HCT116 (cell line): ENCODE results near the gene SH3PXD2A. TPM values are rescaled to one million over a fixed set of nuclear protein-coding genes. Genes with fewer than 3 reads are reported as not detected.

ENCODE experiments used
- ATAC-seq: fragments of 200-7000 bp; cut with Tn5 transposase; 2 replicates; pipeline ENCODE4 v1.9.1; 2020; ENCODE audit warnings: mild to moderate bottlenecking, moderate library complexity
- BruUV-seq: library from RNA; stranded (reverse); fragments of 400-500 nt; replicated peaks from 2 replicates; lab custom pipeline; 2021; lab: Mats Ljungman, UMichigan
- CTCF ChIA-PET: fragments of 300-600 bp; sonication (Branson Sonifier 250); formaldehyde crosslinking; loops from one replicate; lab custom pipeline; 2021; ENCODE audit warnings: antibody characterized with exemption; lab: Charles Lee
- POLR2A ChIA-PET: fragments of 300-600, 350-600 bp; sonication (Branson Sonifier 250); formaldehyde crosslinking; loops from one replicate; lab custom pipeline; 2021; ENCODE audit warnings: antibody characterized with exemption; lab: Charles Lee
- RAD21 ChIA-PET, 2 experiments: fragments of 300-600 bp; sonication (Branson Sonifier 250); formaldehyde crosslinking; loops; one replicate each; lab custom pipeline; 2023; ENCODE audit warnings: low total read pairs in 2 of 2; ENCODE audit not compliant: uncharacterized antibody in 2 of 2, unreplicated experiment in 2 of 2, low non-redundant PET in 1 of 2; lab: Charles Lee
- DNase-seq: peaks from one replicate; pipeline ENCODE4 v3.0.0-alpha.2; 2010; ENCODE audit warnings: low read depth, low spot score
- H2AFZ ChIP-seq: fragments of 200-600 bp; shearing (Covaris generic), sonication (generic); 2 replicates; pipeline ENCODE4 v1.6.1; 2017; ENCODE audit warnings: low read depth, mixed run types, mixed read lengths, antibody characterized with exemption, low read length; ENCODE audit not compliant: poor library complexity, severe bottlenecking
- H3K27ac ChIP-seq: 2 replicates; pipeline ENCODE4 v1.5.1; 2012; ENCODE audit warnings: low read depth, low read length
- H3K27me3 ChIP-seq: fragments of 200-600 bp; sonication (generic); 2 replicates; pipeline ENCODE4 v1.6.1; 2016; ENCODE audit warnings: mixed run types, low read length, mixed read lengths; ENCODE audit not compliant: insufficient read depth
- H3K36me3 ChIP-seq, 2 experiments: fragments of 200-500 bp in 1 of 2; fragments of 200-600 bp in 1 of 2; sonication (Bioruptor generic) in 1 of 2; sonication (generic) in 1 of 2; 2 replicates each; pipeline versions ENCODE4 v1.5.1 to v1.6.1; 2014 to 2016; ENCODE audit warnings: low read length in 2 of 2, inconsistent platforms in 1 of 2, mixed read lengths in 1 of 2, mixed run types in 1 of 2; ENCODE audit not compliant: insufficient read depth in 2 of 2, control insufficient read depth in 1 of 2
- H3K4me1 ChIP-seq, 2 experiments: fragments of 200-600 bp in 1 of 2; sonication (generic) in 1 of 2; 2 replicates each; pipeline versions ENCODE4 v1.5.1 to v1.6.1; 2012 to 2017; ENCODE audit warnings: low read length in 2 of 2, inconsistent platforms in 1 of 2, mild to moderate bottlenecking in 1 of 2, mixed read lengths in 1 of 2, mixed run types in 1 of 2, moderate library complexity in 1 of 2; ENCODE audit not compliant: insufficient read depth in 2 of 2, control insufficient read depth in 1 of 2
- H3K4me2 ChIP-seq: fragments of 200-600 bp; sonication (generic); 2 replicates; pipeline ENCODE4 v1.6.1; 2017; ENCODE audit warnings: mixed run types, low read length, mixed read lengths
- H3K4me3 ChIP-seq, 2 experiments: fragments of 200-600 bp in 1 of 2; sonication (generic) in 1 of 2; replicated peaks in 1 of 2; 2 replicates each; pipeline ENCODE4 v1.5.1; 2011 to 2016; ENCODE audit warnings: low read length in 2 of 2, control low read depth in 1 of 2, low read depth in 1 of 2, mild to moderate bottlenecking in 1 of 2, mixed read lengths in 1 of 2, mixed run types in 1 of 2
- H3K79me2 ChIP-seq: fragments of 200-600 bp; sonication (generic); 2 replicates; pipeline ENCODE4 v1.6.1; 2017; ENCODE audit warnings: mild to moderate bottlenecking, mixed run types, low read length, moderate library complexity, mixed read lengths; ENCODE audit not compliant: insufficient read depth
- H3K9ac ChIP-seq: fragments of 200-600 bp; sonication (generic); 2 replicates; pipeline ENCODE4 v1.6.1; 2016; ENCODE audit warnings: low read length, mixed read lengths
- H3K9me2 ChIP-seq: fragments of 200-600 bp; sonication (generic), shearing (Covaris generic); 2 replicates; pipeline ENCODE4 v1.6.1; 2017; ENCODE audit warnings: mixed run types, mild to moderate bottlenecking, moderate library complexity; ENCODE audit not compliant: insufficient read depth
- H3K9me3 ChIP-seq, 2 experiments: fragments of 200-500 bp in 1 of 2; fragments of 200-600 bp in 1 of 2; sonication (Bioruptor generic) in 1 of 2; sonication (generic) in 1 of 2; 2 replicates each; pipeline ENCODE4 v1.6.1; 2014 to 2017; ENCODE audit warnings: low read length in 2 of 2, mixed read lengths in 2 of 2, inconsistent platforms in 1 of 2, low read depth in 1 of 2, mild to moderate bottlenecking in 1 of 2, mixed run types in 1 of 2, moderate library complexity in 1 of 2; ENCODE audit not compliant: control insufficient read depth in 1 of 2, insufficient read depth in 1 of 2
- H4K20me1 ChIP-seq: fragments of 200-600 bp; sonication (generic), shearing (Covaris generic); 2 replicates; pipeline ENCODE4 v1.6.1; 2017; ENCODE audit warnings: mixed run types, mild to moderate bottlenecking, moderate library complexity; ENCODE audit not compliant: insufficient read depth
- CBX3 ChIP-seq: IDR thresholded peaks from 2 replicates; pipeline ENCODE4 v1.6.1; 2012; ENCODE audit warnings: low read depth
- CEBPB ChIP-seq: IDR thresholded peaks from 2 replicates; pipeline ENCODE4 v1.6.1; 2012; ENCODE audit warnings: low read depth
- EGR1 ChIP-seq: IDR thresholded peaks from 2 replicates; pipeline ENCODE4 v1.6.1; 2012; ENCODE audit warnings: low read depth
- ELF1 ChIP-seq: IDR thresholded peaks from 2 replicates; pipeline ENCODE4 v1.6.1; 2012; ENCODE audit warnings: low read depth, borderline replicate concordance
- EZH2phosphoT487 ChIP-seq: fragments of 200-600 bp; IDR thresholded peaks from 2 replicates; pipeline ENCODE4 v1.6.1; 2018; ENCODE audit warnings: antibody characterized with exemption, borderline replicate concordance
- FOSL1 ChIP-seq: IDR thresholded peaks from 2 replicates; pipeline ENCODE4 v1.6.1; 2012; ENCODE audit warnings: low read depth
- JUND ChIP-seq: IDR thresholded peaks from 2 replicates; pipeline ENCODE4 v1.6.1; 2012
- RAD21 ChIP-seq: IDR thresholded peaks from 2 replicates; pipeline ENCODE4 v1.6.1; 2012; ENCODE audit warnings: low read depth, mild to moderate bottlenecking
- SIN3A ChIP-seq: IDR thresholded peaks from 2 replicates; pipeline ENCODE4 v1.6.1; 2012; ENCODE audit warnings: low read depth
- SP1 ChIP-seq: IDR thresholded peaks from 2 replicates; pipeline ENCODE4 v1.6.1; 2012; ENCODE audit warnings: low read depth
- YY1 ChIP-seq: IDR thresholded peaks from 2 replicates; pipeline ENCODE4 v1.6.1; 2011; ENCODE audit warnings: low read length, low read depth, moderate library complexity, mild to moderate bottlenecking; ENCODE audit not compliant: insufficient replicate concordance; ENCODE audit errors: extremely low read depth
- ZFX ChIP-seq: fragments of 450-650 bp; IDR thresholded peaks from 2 replicates; pipeline ENCODE4 v1.6.1; 2017
- intact Hi-C: fragments of 100-400 bp; cut with micrococcal nuclease; formaldehyde crosslinking; loops from 2 replicates; pipeline ENCODE4 v1.10.0; 2022
- total RNA-seq: library from RNA; stranded (reverse); gene quantifications from one replicate; pipeline ENCODE4 v1.2.1, GENCODE V29; 2021; ENCODE audit not compliant: unreplicated experiment
- TF ChIP-seq, protein P1 (sequence below): IDR thresholded peaks from 2 replicates; pipeline ENCODE4 v1.6.1; 2012; ENCODE audit warnings: low read depth
- TF ChIP-seq, protein P2 (sequence below), 3 experiments: fragments of 200-600 bp in 1 of 3; sonication (generic) in 1 of 3; IDR thresholded peaks in 2 of 3; conservative IDR thresholded peaks in 1 of 3; 2 replicates each; pipeline ENCODE4 v1.5.1; 2012 to 2017; ENCODE audit warnings: low read depth in 2 of 3, low read length in 2 of 3, antibody characterized with exemption in 1 of 3, borderline replicate concordance in 1 of 3, control low read depth in 1 of 3, mild to moderate bottlenecking in 1 of 3, mixed read lengths in 1 of 3, mixed run types in 1 of 3, moderate library complexity in 1 of 3; ENCODE audit not compliant: insufficient read depth in 1 of 3

The SH3PXD2A gene
- total RNA-seq, 1 experiment from 2014 or later: 8.7 TPM

DNA sequence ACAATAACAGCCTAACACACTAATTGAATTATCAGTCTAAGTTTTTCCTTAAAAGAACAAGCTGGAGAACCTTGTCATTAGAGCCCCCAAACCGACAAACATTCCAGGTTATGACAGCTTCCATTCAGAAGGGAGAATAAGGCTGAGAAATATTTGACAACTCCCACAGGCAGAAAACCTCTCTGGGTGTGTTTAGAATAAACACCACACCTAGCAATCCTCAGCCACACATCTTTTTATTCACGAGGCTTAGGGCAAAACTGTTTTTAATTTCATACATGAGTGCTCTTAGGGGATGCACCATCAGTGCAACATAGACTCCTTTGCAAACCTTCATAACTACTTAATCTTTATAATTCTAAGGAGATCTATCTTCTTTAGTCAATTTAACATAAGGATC lies 38.4 kb upstream of the SH3PXD2A start:
- RAD21 ChIA-PET: no interaction called here
- H3K4me1 ChIP-seq: peaks cover 81 to 90% of the 10 kb centered on the region in 2 experiments
- H3K4me3 ChIP-seq: no peak overlapping the region
- no peaks in the 10 kb centered on the region for H3K27me3 ChIP-seq
- peak overlapping the region; percentile 34; the same call in 1 of the 2 replicates for H3K9ac ChIP-seq
- peak overlapping the region; percentile 84 for H3K27ac ChIP-seq
- peak overlapping the region; percentile 61 for H3K4me2 ChIP-seq
- intact Hi-C loops: loop anchor here (10.0 kb wide), 1 partner anchor 441 kb away; the partner anchor contains the start of gene ITPRIP
- TF ChIP-seq, protein P1, sequence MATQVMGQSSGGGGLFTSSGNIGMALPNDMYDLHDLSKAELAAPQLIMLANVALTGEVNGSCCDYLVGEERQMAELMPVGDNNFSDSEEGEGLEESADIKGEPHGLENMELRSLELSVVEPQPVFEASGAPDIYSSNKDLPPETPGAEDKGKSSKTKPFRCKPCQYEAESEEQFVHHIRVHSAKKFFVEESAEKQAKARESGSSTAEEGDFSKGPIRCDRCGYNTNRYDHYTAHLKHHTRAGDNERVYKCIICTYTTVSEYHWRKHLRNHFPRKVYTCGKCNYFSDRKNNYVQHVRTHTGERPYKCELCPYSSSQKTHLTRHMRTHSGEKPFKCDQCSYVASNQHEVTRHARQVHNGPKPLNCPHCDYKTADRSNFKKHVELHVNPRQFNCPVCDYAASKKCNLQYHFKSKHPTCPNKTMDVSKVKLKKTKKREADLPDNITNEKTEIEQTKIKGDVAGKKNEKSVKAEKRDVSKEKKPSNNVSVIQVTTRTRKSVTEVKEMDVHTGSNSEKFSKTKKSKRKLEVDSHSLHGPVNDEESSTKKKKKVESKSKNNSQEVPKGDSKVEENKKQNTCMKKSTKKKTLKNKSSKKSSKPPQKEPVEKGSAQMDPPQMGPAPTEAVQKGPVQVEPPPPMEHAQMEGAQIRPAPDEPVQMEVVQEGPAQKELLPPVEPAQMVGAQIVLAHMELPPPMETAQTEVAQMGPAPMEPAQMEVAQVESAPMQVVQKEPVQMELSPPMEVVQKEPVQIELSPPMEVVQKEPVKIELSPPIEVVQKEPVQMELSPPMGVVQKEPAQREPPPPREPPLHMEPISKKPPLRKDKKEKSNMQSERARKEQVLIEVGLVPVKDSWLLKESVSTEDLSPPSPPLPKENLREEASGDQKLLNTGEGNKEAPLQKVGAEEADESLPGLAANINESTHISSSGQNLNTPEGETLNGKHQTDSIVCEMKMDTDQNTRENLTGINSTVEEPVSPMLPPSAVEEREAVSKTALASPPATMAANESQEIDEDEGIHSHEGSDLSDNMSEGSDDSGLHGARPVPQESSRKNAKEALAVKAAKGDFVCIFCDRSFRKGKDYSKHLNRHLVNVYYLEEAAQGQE: no peak
- TF ChIP-seq SIN3A: no peak
- no peak for TF ChIP-seq RAD21
- TF ChIP-seq JUND: no peak
- no peak for TF ChIP-seq ZFX
- TF ChIP-seq SP1: no peak
- TF ChIP-seq EGR1: no peak
- TF ChIP-seq FOSL1: no peak
- no peak for TF ChIP-seq CBX3
- no peak for TF ChIP-seq ELF1
- TF ChIP-seq EZH2phosphoT487: no peak
- TF ChIP-seq YY1: no peak
- no peak for TF ChIP-seq CEBPB
- TF ChIP-seq, protein P2, sequence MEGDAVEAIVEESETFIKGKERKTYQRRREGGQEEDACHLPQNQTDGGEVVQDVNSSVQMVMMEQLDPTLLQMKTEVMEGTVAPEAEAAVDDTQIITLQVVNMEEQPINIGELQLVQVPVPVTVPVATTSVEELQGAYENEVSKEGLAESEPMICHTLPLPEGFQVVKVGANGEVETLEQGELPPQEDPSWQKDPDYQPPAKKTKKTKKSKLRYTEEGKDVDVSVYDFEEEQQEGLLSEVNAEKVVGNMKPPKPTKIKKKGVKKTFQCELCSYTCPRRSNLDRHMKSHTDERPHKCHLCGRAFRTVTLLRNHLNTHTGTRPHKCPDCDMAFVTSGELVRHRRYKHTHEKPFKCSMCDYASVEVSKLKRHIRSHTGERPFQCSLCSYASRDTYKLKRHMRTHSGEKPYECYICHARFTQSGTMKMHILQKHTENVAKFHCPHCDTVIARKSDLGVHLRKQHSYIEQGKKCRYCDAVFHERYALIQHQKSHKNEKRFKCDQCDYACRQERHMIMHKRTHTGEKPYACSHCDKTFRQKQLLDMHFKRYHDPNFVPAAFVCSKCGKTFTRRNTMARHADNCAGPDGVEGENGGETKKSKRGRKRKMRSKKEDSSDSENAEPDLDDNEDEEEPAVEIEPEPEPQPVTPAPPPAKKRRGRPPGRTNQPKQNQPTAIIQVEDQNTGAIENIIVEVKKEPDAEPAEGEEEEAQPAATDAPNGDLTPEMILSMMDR (IDR thresholded peaks at IDR 0.05 in 2 of 3, conservative IDR thresholded peaks at IDR 0.05 in 1 of 3; ENCODE audit: borderline replicate concordance in 1 of 3, insufficient read depth in 1 of 3, low read depth in 2 of 3, low read length in 2 of 3): no peak
- no peak overlapping the region for H2AFZ ChIP-seq
- CTCF ChIA-PET: interaction anchor here (0.6 kb wide), 1 partner anchor 381 kb away, joined by 3 read pairs; no protein-coding TSS in a partner anchor
- no peak for DNase-seq
- H3K36me3 ChIP-seq: peaks cover 2 to 20% of the 10 kb centered on the region in 2 experiments; a peak in 2 of 4 replicates
- H3K9me2 ChIP-seq: no peaks in the 10 kb centered on the region
- H3K9me3 ChIP-seq: no peaks in the 10 kb centered on the region
- POLR2A ChIA-PET: no interaction called here
- no peaks in the 10 kb centered on the region for H4K20me1 ChIP-seq
- no TSS peak for BruUV-seq
- no peak for ATAC-seq
- H3K79me2 ChIP-seq: no peaks in the 10 kb centered on the region
